GM23248 (cell line): ENCODE measurements around the gene TOP3B. TPM values are rescaled to one million over a fixed set of nuclear protein-coding genes. Genes with fewer than 3 reads are reported as not detected.
A peak's percentile ranks its signal among the peaks of the same experiment; 100 is the strongest.

ENCODE experiments used
- DNase-seq: peaks from one replicate; pipeline ENCODE4 v3.0.0-alpha.2; 2015
- H2AFZ ChIP-seq: fragments of 200-600 bp; sonication (generic); 2 replicates; pipeline ENCODE4 v1.6.1; 2016; ENCODE audit warnings: antibody characterized with exemption
- H3F3A ChIP-seq: fragments of 200-600 bp; sonication (generic); 2 replicates; pipeline ENCODE4 v1.6.1; 2016; ENCODE audit warnings: mild to moderate bottlenecking, antibody characterized with exemption, mixed run types; ENCODE audit not compliant: insufficient read depth
- H3K27ac ChIP-seq: fragments of 200-600 bp; sonication (generic); 2 replicates; pipeline ENCODE4 v1.5.1; 2016; ENCODE audit warnings: mild to moderate bottlenecking
- H3K27me3 ChIP-seq: fragments of 200-600 bp; sonication (generic); replicated peaks from 2 replicates; pipeline ENCODE4 v1.6.1; 2016; ENCODE audit warnings: mild to moderate bottlenecking; ENCODE audit not compliant: insufficient read depth
- H3K36me3 ChIP-seq: fragments of 200-600 bp; sonication (generic); 2 replicates; pipeline ENCODE4 v1.6.1; 2016; ENCODE audit warnings: low read depth, mild to moderate bottlenecking
- H3K4me1 ChIP-seq: fragments of 200-600 bp; sonication (generic); 2 replicates; pipeline ENCODE4 v1.6.1; 2016; ENCODE audit warnings: mild to moderate bottlenecking; ENCODE audit not compliant: insufficient read depth
- H3K4me2 ChIP-seq: fragments of 200-600 bp; sonication (generic); one replicate; pipeline ENCODE4 v1.6.1; 2016; ENCODE audit warnings: mild to moderate bottlenecking; ENCODE audit not compliant: unreplicated experiment
- H3K4me3 ChIP-seq: fragments of 200-600 bp; sonication (generic); 2 replicates; pipeline ENCODE4 v1.5.1; 2016; ENCODE audit warnings: mild to moderate bottlenecking
- H3K79me2 ChIP-seq: fragments of 200-600 bp; sonication (generic); 2 replicates; pipeline ENCODE4 v1.6.1; 2016; ENCODE audit warnings: mild to moderate bottlenecking; ENCODE audit not compliant: insufficient read depth
- H3K9ac ChIP-seq: fragments of 200-600 bp; sonication (generic); 2 replicates; pipeline ENCODE4 v1.6.1; 2016; ENCODE audit warnings: mild to moderate bottlenecking
- H3K9me2 ChIP-seq: fragments of 200-600 bp; sonication (generic); 2 replicates; pipeline ENCODE4 v1.6.1; 2016; ENCODE audit warnings: mixed run types, mild to moderate bottlenecking, moderate library complexity; ENCODE audit not compliant: insufficient read depth
- H3K9me3 ChIP-seq: fragments of 200-600 bp; sonication (generic); one replicate; pipeline ENCODE4 v1.6.1; 2017; ENCODE audit warnings: low read depth
- H4K20me1 ChIP-seq: fragments of 200-600 bp; sonication (generic); 2 replicates; pipeline ENCODE4 v1.6.0; 2016; ENCODE audit not compliant: insufficient read depth
- EZH2 ChIP-seq: fragments of 200-600 bp; sonication (generic); IDR thresholded peaks from 2 replicates; pipeline ENCODE4 v1.6.1; 2018; ENCODE audit warnings: antibody characterized with exemption, mild to moderate bottlenecking; ENCODE audit not compliant: insufficient read depth, poor library complexity, severe bottlenecking
- EZH2phosphoT487 ChIP-seq: fragments of 200-600 bp; sonication (generic); IDR thresholded peaks from 2 replicates; pipeline ENCODE4 v1.6.1; 2018; ENCODE audit warnings: antibody characterized with exemption, moderate library complexity, mild to moderate bottlenecking, low read depth; ENCODE audit not compliant: insufficient read depth
- WGBS, 2 experiments: methylation state at CpG; one replicate each; pipeline ENCODE4 v1.1.6; 2015 to 2017; ENCODE audit warnings: low lambda C conversion rate in 2 of 2, low coverage in 1 of 2; ENCODE audit errors: missing lambda C conversion rate in 2 of 2; 5-methylcytosine and 5-hydroxymethylcytosine counted together
- in situ Hi-C: fragments of 300-500 bp; cut with MboI; formaldehyde crosslinking; loops from 2 replicates; pipeline ENCODE4 v1.15.0; 2020
- polyA plus RNA-seq: library from polyadenylated mRNA; unstranded; fragments of >200 nt; fragmentation: Nextera tagmentation; extraction: Ambion mirVana; gene quantifications from 2 replicates; pipeline ENCODE4 v1.2.1, GENCODE V29; 2016
- total RNA-seq: library from RNA; depleted of rRNA; stranded (reverse); fragments of >200 nt; shearing (Covaris generic); gene quantifications from 2 replicates; pipeline ENCODE4 v1.2.3, GENCODE V29; 2014; rRNA removed

TOP3B gene, protein sequence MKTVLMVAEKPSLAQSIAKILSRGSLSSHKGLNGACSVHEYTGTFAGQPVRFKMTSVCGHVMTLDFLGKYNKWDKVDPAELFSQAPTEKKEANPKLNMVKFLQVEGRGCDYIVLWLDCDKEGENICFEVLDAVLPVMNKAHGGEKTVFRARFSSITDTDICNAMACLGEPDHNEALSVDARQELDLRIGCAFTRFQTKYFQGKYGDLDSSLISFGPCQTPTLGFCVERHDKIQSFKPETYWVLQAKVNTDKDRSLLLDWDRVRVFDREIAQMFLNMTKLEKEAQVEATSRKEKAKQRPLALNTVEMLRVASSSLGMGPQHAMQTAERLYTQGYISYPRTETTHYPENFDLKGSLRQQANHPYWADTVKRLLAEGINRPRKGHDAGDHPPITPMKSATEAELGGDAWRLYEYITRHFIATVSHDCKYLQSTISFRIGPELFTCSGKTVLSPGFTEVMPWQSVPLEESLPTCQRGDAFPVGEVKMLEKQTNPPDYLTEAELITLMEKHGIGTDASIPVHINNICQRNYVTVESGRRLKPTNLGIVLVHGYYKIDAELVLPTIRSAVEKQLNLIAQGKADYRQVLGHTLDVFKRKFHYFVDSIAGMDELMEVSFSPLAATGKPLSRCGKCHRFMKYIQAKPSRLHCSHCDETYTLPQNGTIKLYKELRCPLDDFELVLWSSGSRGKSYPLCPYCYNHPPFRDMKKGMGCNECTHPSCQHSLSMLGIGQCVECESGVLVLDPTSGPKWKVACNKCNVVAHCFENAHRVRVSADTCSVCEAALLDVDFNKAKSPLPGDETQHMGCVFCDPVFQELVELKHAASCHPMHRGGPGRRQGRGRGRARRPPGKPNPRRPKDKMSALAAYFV
- total RNA-seq (9.2 and 16.0 TPM in 2 replicates), polyA plus RNA-seq (11.6 and 12.9 TPM in 2 replicates)

DNA sequence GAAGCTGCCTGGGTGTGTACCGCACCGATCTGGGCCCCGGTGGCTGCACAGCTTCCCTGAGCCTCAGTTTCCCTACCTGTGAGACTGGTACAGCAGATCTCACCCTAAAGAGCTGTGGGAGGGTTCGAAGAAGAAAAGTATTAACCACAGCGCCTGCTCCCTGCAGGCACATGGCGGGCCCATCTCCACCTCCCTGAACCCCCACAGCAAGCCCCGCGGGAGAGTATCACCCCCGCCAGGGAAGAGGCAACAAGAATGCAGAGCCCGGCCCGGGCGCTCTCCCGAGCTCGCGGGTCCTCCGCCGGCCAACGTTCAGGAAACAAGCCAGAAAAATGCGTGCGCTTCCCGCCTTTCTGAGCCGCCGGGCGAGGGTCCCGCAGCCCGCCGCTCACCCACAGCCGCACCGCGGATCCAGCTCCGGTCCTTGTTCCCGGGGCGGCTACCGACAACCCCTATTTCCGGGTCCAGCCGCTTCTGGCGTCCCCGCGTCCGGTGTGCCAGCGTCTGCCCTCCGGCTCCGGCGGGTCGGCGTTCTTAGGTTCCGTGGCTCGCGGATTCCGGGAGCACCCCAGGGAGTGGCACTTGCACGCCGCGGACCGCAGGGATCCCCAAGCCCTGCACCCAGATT lies at the start of gene TOP3B:
TOP3B (minus strand) TSS at position 450 of the 628 bp plus-strand sequence. CDS start 7,078 bp downstream, outside the sequence.
- H3K4me1 ChIP-seq, result no peaks in the 10 kb centered on the region; the same call in 1 of the 2 replicates
- peak within 1 kb of the TSS; percentile 84 for H3K4me2 ChIP-seq
- no peak for TF ChIP-seq EZH2
- no peak for TF ChIP-seq EZH2phosphoT487
- H4K20me1 ChIP-seq, result no peaks in the 10 kb centered on the region
- H3K9me2 ChIP-seq, result no peaks in the 10 kb centered on the region
- no peaks in the 10 kb centered on the region for H3F3A ChIP-seq
- H3K9me3 ChIP-seq, result no peaks in the 10 kb centered on the region
- no peaks in the 10 kb centered on the region for H3K36me3 ChIP-seq
- peaks cover 37% of the 10 kb centered on the region for H3K79me2 ChIP-seq
- in situ Hi-C loops, result no loop called here
- H3K9ac ChIP-seq, result peak within 1 kb of the TSS; percentile 92
- peak; percentile 92 for DNase-seq
- peak within 1 kb of the TSS; percentile 90 for H2AFZ ChIP-seq
- peak within 1 kb of the TSS; percentile 92 for H3K4me3 ChIP-seq
- 1 to 2% methylated on average over 53 to 54 of the region's 54 CpGs for WGBS, 2 experiments
- H3K27ac ChIP-seq, result no peak within 1 kb of the TSS
- H3K27me3 ChIP-seq, result no peaks in the 10 kb centered on the region

DNA sequence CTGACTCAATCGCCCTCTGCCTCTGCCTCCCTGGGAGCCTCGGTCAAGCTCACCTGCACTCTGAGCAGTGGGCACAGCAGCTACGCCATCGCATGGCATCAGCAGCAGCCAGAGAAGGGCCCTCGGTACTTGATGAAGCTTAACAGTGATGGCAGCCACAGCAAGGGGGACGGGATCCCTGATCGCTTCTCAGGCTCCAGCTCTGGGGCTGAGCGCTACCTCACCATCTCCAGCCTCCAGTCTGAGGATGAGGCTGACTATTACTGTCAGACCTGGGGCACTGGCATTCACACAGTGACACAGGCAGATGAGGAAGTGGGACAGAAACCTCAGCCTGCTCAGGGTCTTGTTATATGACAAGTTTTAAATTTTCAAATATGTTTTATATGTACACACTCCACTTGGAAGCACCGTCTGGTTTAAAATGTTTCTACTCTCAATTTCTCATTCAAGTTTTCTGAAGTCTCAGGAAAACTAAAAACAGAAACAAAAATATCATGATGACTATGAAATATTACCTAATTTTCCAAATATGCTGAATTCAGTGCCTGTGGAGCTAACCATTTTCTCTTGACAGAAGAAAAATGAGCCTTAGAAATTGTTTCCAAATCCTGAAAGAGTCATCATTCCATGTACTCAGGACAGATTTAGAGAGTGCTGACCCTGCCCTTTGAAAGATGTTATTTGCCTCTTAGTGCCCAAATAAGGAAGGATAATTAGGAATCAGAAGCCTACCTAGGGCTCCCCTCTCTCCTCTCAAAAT lies 48.8 kb upstream of the TOP3B start:
- WGBS, 2 experiments, result 53 to 54% methylated on average over 9 of the region's 9 CpGs
- H4K20me1 ChIP-seq, result no peaks in the 10 kb centered on the region
- H3K4me1 ChIP-seq, result no peaks in the 10 kb centered on the region
- in situ Hi-C loops, result no loop called here
- no peak overlapping the region for H3K9ac ChIP-seq
- no peaks in the 10 kb centered on the region for H3K36me3 ChIP-seq
- no peak for DNase-seq
- no peak overlapping the region for H2AFZ ChIP-seq
- TF ChIP-seq EZH2, result no peak
- TF ChIP-seq EZH2phosphoT487, result no peak
- H3K27ac ChIP-seq, result no peak overlapping the region
- no peaks in the 10 kb centered on the region for H3K9me2 ChIP-seq
- peaks cover 20% of the 10 kb centered on the region; the same call in 1 of the 2 replicates for H3K27me3 ChIP-seq
- H3K79me2 ChIP-seq, result no peaks in the 10 kb centered on the region
- no peaks in the 10 kb centered on the region for H3K9me3 ChIP-seq
- H3K4me3 ChIP-seq, result no peak overlapping the region
- no peaks in the 10 kb centered on the region for H3F3A ChIP-seq
- H3K4me2 ChIP-seq, result no peak overlapping the region

DNA sequence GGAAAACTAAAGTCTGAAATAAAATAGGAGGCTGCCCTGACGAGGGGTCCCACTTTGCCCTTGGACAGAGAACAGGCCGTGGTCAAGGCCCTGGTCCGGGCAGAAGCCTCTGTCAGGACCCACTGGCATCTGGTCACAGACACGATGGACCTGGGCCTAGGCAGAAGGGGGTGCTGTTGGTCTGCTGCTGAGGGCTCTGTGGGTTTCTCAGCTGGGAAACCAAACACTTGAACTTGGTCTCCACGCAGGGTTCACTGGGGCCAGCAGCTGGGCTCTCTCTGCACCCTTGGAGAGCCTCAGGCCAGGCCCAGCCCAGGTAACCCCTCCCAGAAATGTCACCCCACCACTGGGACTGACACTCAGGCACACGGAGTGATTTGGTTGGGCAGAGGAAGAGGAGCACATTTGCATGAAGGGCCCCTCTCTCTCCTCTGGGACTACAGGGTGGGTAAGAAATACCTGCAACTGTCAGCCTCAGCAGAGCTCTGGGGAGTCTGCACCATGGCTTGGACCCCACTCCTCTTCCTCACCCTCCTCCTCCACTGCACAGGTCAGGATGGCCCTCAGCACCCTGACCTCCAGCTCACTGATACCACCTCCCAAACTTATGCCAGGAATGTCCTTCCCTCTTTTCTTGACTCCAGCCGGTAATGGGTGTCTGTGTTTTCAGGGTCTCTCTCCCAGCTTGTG lies 48.1 kb upstream of the TOP3B start:
- Histone ChIP-seq H3K9ac (no peak overlapping the region), H3K36me3 (no peaks in the 10 kb centered on the region), H3K27ac (no peak overlapping the region), H3K9me2 (no peaks in the 10 kb centered on the region), H3K4me1 (no peaks in the 10 kb centered on the region), H4K20me1 (no peaks in the 10 kb centered on the region), H2AFZ (no peak overlapping the region), H3F3A (no peaks in the 10 kb centered on the region), H3K9me3 (no peaks in the 10 kb centered on the region), H3K4me3 (no peak overlapping the region), H3K79me2 (no peaks in the 10 kb centered on the region), H3K4me2 (no peak overlapping the region), H3K27me3 (peaks cover 20% of the 10 kb centered on the region; the same call in 1 of the 2 replicates)
- no peak for DNase-seq
- in situ Hi-C loops, result no loop called here
- 34 to 38% methylated on average over 7 of the region's 7 CpGs for WGBS, 2 experiments
- no peak for TF ChIP-seq EZH2phosphoT487
- no peak for TF ChIP-seq EZH2
